HG03558 (cell line): ENCODE results near the gene ALCAM.

Experiments used
- ATAC-seq: cut with Tn5 transposase; IDR thresholded peaks from one replicate; pipeline ENCODE4 v1.9.1; 2021; ENCODE audit warnings: moderate number of reproducible peaks; ENCODE audit not compliant: unreplicated experiment; ENCODE audit errors: extremely low read depth

Gene ALCAM

DNA sequence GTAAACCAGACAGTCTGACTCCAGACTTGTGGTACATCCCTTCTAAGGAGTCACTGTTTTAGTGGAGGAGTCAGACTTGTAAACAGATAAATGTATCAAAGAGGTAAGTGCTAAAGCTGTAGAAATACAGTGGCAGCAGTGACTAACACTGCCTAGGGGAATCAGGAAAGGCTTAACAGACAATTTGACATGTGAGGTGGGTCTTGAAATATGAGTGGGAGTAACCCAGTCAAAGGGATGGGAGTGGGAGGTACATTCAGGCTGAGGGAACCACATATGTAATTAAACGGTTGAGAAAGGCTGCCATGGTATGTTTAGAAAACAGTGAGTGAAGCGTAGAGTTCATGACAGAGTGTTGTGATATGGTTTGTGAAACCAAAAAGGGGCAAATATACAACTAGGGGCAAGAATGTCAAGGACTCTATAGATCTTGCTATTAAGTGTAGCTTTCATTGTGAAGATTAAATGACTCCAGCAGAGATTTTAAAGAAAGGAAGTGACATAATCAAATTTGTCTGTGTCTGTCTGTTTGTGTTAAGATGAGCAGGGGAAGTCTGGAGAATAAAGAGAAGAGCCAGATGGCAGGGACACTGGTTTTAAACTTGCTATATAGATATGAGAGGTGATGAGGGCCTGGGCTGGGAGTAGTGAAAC lies 11.2 kb upstream of the ALCAM start:
- no peak for ATAC-seq

DNA sequence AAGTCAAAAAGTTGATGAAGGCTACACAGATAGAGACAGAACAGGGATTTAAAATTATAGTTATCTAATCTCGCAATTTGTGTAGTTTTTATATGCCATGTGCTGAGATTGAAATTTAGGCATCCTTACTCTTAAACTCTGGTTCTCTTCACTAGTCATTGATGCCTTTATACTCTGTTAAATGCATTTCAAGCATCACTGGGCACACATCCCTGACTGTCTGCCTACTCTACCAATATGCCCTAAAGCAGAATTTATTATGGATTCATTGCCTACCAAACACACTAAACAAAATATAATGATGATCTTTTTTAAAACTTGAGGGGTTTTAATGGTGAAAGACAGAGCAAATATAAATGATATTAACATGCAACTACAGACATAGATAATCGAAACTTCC lies 10.3 kb upstream of the ALCAM start:
- ATAC-seq, result no peak

DNA sequence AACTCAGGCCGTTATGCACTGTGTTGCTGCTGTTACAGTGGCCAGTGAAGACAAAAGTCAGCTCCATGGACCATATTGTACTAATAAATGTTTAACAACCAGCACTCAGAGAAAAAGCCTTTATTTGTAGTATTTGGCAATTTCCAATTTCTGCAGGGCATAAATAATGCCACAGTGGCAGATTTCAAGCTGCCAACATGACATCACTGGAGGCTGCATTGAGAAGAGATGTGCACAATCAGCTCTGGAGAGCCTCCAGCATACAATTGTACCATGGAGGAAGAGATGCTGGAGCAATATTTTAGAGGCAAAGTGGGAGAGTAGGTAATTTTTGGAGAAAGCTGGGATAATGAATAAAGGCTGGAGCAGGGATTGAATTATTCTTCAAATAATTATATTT lies 9.7 kb upstream of the ALCAM start:
- ATAC-seq, result no peak

- no peak for ATAC-seq
These were observed 7.5 kb upstream of the ALCAM start for GRCh38 chr3:105359098-105359762.

GRCh38 chr3:105360003-105360402 lies 6.7 kb upstream of the ALCAM start:
- ATAC-seq, result no peak

DNA sequence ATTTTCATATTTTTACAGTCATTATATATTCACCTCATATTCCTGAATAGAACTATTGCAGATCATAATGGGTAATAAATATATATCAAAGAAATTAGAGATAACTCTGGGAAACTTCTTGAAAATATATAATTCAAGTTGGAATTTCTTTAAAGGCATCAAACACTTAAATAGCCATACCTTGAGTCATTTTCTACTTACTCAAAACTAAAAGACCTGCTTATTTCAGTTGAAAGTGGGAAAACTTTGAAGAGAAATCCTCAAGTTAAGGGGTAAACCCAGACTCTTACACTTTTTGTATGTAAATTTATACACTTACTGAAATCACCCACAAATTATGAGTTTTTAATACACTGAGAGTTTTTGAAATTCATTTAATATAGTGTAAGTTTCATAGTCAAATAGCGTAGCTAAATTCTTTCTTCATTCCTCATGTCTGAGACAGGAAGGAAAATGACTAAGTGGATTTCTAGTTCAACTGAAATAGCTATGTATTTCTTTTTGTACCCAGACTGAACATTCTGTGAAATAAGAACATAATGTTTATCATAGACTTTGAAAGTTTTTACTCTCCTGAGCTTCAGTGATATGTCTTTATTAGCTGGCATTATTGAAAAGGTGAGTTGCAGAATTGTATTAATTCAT lies 4.6 kb upstream of the ALCAM start:
- ATAC-seq, result no peak

- no peak for ATAC-seq
These were observed 2.6 kb upstream of the ALCAM start for GRCh38 chr3:105364128-105364527.

GRCh38 chr3:105365081-105365390 lies 1.7 kb upstream of the ALCAM start:
- no peak for ATAC-seq

GRCh38 chr3:105365391-105366325 lies 1.1 kb upstream of the ALCAM start:
- ATAC-seq, result no peak

DNA sequence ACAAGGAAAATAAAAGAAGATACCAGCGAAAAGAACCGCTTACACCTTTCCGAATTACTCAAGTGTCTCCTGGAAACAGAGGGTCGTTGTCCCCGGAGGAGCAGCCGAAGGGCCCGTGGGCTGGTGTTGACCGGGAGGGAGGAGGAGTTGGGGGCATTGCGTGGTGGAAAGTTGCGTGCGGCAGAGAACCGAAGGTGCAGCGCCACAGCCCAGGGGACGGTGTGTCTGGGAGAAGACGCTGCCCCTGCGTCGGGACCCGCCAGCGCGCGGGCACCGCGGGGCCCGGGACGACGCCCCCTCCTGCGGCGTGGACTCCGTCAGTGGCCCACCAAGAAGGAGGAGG lies 325 bp downstream of the ALCAM start:
- ATAC-seq, result no peak

GRCh38 chr3:105367406-105368213 lies 901 bp downstream of the ALCAM start:
- ATAC-seq, result no peak

DNA sequence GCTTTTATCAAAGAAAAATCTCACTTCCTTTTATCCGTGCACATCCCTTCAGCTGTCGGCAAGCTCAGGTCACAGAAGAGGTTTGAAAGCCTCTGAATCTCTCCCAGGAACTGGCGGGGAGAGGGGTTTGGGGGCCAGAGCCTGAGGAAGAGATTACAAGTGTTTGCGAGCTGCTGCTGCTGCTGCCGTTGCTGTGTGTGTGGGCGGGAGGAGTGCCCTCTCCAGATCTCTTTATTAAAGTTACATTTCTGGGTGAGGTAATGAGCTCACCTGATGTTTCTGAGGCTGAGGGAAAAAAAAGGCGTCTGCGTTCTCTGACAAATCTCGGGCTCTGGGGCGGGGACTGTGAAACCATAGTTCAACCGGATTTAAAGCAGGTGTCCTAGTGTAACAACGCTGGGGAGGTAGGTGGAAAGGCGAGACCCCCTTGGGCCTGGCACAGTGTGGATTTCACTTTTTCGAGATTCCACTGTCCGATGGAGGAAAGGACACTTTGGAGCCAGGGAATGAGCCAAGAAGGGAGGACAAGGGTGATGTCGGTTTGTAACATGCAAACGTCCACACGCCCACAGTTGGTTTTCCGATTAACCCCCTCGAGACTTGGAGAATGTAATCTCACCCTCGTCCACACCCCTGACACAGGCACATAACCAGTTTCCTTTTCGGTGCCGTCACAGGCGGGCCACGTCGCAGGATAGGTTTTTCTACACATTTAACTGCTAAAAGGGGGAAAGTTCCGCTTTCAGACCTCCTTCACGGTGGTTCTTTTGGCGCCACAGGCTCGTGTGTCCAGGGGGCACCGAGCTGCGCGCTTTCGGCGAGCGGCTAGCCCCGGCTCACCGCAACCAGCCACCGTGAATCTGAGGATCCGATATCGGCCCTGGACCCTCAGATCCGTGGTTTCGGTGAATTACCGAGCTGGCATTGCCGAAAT lies 2.1 kb downstream of the ALCAM start:
- peak; percentile 9 for ATAC-seq

DNA sequence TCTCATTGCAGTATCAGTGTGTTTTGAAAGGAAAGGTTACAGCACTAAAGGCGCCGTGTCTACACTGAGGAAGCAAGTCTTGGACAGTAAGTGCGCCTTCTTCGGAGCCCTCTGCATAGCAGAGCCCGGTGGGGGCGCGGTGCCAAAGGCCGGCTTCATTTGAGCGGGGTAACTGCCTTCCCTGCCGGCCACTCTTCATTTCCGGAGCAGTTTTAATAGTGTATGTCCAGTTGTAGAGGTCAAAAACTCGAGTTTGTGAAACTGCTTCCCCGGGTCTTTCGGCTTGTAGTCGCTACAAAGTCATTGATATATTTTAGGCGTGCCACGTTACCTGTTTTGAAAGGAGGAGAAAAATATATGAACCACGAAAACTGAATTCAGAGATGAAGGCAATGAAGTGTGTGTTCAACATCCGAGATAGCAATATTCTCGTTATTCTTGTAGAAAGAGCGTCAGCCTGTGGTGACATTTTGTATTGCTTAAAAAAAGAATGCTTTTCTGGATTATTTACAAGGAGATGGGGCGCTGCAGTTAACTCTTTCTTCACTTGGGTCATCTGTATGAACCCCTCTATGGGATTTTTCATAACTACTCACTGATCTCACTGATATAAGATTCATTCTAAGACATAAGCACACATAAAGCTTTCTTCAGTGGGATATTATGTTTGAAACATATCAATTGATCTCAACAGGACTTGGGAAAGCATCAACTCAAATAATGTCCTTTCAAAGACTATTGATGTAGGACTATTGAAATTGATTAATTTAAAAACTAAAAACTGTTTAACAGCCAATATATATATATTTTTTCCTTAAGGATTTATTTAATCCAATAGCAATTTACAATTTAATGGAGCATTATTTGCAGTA lies 3.0 kb downstream of the ALCAM start:
- ATAC-seq, result peak; percentile 7

DNA sequence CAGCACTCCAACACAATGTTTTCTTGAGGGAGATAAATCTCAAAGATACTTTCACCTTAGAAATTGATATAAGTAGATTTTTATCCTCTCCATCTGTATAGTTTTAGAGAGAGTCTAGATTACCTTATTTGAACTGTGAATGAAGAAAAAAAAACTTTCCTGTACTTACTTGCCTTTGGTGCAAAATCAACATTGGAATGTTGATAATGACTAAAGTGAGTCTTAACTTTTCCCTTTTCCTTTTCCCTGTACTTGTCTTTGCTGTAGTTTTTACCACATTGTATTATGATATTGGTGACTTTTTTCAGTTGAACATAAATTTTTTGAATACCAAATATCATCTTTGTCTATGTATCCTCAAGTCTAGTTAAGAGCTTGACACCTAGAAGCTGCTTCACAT lies 6.7 kb downstream of the ALCAM start:
- no peak for ATAC-seq

- ATAC-seq, result no peak
These were observed 9.2 kb downstream of the ALCAM start for GRCh38 chr3:105375750-105376511.

GRCh38 chr3:105377716-105378115 lies 11.0 kb downstream of the ALCAM start:
- no peak for ATAC-seq

GRCh38 chr3:105385179-105385578 lies 18.5 kb downstream of the ALCAM start:
- ATAC-seq, result no peak
